ENCODE data around the gene BLOC1S6. TPM values are rescaled to one million over a fixed set of nuclear protein-coding genes. Genes with fewer than 3 reads are reported as not detected.

BLOC1S6 gene, protein sequence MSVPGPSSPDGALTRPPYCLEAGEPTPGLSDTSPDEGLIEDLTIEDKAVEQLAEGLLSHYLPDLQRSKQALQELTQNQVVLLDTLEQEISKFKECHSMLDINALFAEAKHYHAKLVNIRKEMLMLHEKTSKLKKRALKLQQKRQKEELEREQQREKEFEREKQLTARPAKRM
- 24.3 TPM for total RNA-seq
- long read RNA-seq, full-length matches to known transcripts = 34 of 36 reads
- long read RNA-seq, partial matches to known transcripts = 0 of 36 reads
- long read RNA-seq, other reads (novel, unspliced or antisense) = 2 of 36 reads

DNA sequence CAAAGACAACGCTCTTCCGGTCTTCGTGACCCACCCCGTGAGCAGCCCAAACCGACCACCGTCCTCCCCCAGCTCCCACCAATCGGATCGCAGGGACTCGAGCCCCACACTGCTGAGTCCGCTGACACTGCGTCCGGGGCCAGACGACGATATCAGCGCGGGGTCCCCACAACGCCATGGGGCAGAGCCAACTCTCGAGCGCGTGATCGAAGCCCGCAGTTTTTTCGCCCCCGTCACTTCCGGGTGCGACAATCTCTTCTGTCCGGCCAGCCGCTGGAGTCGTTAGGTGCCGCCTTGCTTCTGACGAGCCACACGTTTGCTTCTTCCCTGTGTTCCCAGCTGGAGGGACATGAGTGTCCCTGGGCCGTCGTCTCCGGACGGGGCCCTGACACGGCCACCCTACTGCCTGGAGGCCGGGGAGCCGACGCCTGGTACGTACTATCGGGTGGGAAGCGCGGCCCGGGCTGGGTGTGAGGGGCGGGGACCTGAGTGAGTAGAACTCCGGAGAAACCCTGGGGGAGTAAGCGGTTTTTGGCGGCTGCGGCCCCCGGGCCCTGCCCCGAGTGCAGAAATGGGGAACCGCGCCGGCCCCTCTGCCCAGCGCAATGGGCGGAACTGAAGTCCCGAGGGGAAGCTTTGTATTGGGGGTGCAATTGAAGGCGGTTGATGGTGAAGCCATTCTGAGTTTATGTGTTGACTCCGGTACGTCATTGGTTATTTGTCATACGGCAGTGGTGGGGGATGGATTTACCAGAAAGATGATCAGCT is at the start of gene BLOC1S6:
BLOC1S6 (plus strand) TSS at position 285 of the 768 bp plus-strand sequence; CDS start at position 350, 65 bp downstream.
- Histone ChIP-seq H3K4me1 (peaks cover 60% of the 10 kb centered on the region), H3K36me3 (peaks cover 2% of the 10 kb centered on the region), H3K27ac (replicated peaks) (peak within 1 kb of the TSS; percentile 99), H3K9me3 (replicated peaks) (no peaks in the 10 kb centered on the region), H3K27me3 (ENCODE audit: low read depth) (no peaks in the 10 kb centered on the region), H3K4me3 (peak within 1 kb of the TSS; percentile 80)
- peak; percentile 90 for DNase-seq
- intact Hi-C loops (cut with micrococcal nuclease) = loop anchor here (5.0 kb wide), 1 partner anchor 65 kb away; the partner anchor contains the start of gene SLC30A4
- TF ChIP-seq, protein P1, sequence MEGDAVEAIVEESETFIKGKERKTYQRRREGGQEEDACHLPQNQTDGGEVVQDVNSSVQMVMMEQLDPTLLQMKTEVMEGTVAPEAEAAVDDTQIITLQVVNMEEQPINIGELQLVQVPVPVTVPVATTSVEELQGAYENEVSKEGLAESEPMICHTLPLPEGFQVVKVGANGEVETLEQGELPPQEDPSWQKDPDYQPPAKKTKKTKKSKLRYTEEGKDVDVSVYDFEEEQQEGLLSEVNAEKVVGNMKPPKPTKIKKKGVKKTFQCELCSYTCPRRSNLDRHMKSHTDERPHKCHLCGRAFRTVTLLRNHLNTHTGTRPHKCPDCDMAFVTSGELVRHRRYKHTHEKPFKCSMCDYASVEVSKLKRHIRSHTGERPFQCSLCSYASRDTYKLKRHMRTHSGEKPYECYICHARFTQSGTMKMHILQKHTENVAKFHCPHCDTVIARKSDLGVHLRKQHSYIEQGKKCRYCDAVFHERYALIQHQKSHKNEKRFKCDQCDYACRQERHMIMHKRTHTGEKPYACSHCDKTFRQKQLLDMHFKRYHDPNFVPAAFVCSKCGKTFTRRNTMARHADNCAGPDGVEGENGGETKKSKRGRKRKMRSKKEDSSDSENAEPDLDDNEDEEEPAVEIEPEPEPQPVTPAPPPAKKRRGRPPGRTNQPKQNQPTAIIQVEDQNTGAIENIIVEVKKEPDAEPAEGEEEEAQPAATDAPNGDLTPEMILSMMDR (IDR thresholded peaks at IDR 0.05; ENCODE audit: borderline replicate concordance) = no peak

DNA sequence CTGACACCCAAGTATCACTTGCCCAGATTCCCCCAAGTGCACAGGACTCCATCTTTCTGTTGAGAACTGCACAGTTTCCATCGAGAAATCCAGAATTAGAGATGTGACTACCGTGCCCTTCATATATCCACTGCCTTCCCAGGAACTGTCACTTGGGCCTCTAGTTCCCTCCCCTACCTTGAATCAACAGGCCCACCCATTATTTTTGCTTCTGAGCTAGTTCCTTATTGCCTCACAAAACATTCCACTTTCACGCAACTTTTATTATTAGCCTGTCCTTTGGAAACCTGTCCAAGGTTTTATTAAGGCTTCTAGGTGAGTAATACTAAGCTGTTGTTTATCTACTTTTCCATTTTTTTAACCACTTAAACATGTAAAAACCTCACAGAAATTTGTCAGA is 47.5 kb upstream of the BLOC1S6 start:
- no peaks in the 10 kb centered on the region for H3K9me3 ChIP-seq (replicated peaks)
- no peaks in the 10 kb centered on the region for H3K36me3 ChIP-seq
- no peaks in the 10 kb centered on the region for H3K4me1 ChIP-seq
- H3K27me3 ChIP-seq (ENCODE audit: low read depth) = no peaks in the 10 kb centered on the region
- H3K27ac ChIP-seq (replicated peaks) = no peak overlapping the region
- intact Hi-C loops (cut with micrococcal nuclease) = no loop called here
- H3K4me3 ChIP-seq = no peak overlapping the region
- TF ChIP-seq, protein P1 (IDR thresholded peaks at IDR 0.05; ENCODE audit: borderline replicate concordance) = no peak
- no peak for DNase-seq

DNA sequence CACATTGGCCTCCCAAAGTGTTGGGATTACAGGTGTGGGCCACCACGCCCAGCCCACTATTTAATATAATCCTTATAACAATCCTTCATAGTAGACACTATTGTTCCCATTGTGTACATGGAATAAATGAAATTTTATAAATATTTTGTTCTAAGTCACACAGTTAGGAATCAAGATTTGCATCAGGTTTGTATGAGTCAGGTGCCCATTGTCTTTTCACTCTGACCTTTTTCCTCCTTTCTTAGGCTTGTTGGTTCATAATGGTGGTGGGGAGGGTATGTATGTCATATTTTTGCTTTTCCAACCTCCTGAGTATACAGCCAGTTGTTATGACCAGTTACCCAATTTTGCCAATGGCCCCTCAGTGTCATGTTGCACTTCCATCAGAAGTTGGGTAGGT is 46.6 kb upstream of the BLOC1S6 start:
- H3K4me1 ChIP-seq = no peaks in the 10 kb centered on the region
- no peaks in the 10 kb centered on the region for H3K9me3 ChIP-seq (replicated peaks)
- no peaks in the 10 kb centered on the region for H3K27me3 ChIP-seq (ENCODE audit: low read depth)
- no peak overlapping the region for H3K27ac ChIP-seq (replicated peaks)
- intact Hi-C loops (cut with micrococcal nuclease) = no loop called here
- no peak for DNase-seq
- TF ChIP-seq, protein P1 (IDR thresholded peaks at IDR 0.05; ENCODE audit: borderline replicate concordance) = no peak
- no peaks in the 10 kb centered on the region for H3K36me3 ChIP-seq
- H3K4me3 ChIP-seq = no peak overlapping the region

DNA sequence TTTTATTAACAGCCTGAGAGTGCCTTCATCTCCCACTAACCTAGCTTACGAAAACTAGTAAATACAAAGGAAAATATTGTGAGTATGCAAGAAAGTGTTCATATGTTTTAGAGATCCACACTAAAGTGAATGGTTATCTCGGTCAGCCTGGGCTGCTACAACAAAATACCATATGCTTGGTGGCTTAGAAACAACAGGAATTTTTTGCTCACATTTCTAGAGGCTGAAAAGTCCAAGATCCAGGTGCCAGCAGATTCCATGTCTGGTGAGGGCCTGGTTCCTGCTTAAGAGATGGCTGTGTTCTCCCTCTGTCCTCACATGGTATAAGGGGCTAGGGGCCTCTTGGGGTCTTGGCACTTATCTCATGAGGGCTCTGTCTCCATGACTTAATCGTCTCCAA is 44.1 kb upstream of the BLOC1S6 start:
- Histone ChIP-seq H3K36me3 (no peaks in the 10 kb centered on the region), H3K4me1 (no peaks in the 10 kb centered on the region), H3K4me3 (no peak overlapping the region), H3K9me3 (replicated peaks) (no peaks in the 10 kb centered on the region), H3K27me3 (ENCODE audit: low read depth) (no peaks in the 10 kb centered on the region), H3K27ac (replicated peaks) (no peak overlapping the region)
- DNase-seq = no peak
- intact Hi-C loops (cut with micrococcal nuclease) = no loop called here
- TF ChIP-seq, protein P1 (IDR thresholded peaks at IDR 0.05; ENCODE audit: borderline replicate concordance) = no peak

DNA sequence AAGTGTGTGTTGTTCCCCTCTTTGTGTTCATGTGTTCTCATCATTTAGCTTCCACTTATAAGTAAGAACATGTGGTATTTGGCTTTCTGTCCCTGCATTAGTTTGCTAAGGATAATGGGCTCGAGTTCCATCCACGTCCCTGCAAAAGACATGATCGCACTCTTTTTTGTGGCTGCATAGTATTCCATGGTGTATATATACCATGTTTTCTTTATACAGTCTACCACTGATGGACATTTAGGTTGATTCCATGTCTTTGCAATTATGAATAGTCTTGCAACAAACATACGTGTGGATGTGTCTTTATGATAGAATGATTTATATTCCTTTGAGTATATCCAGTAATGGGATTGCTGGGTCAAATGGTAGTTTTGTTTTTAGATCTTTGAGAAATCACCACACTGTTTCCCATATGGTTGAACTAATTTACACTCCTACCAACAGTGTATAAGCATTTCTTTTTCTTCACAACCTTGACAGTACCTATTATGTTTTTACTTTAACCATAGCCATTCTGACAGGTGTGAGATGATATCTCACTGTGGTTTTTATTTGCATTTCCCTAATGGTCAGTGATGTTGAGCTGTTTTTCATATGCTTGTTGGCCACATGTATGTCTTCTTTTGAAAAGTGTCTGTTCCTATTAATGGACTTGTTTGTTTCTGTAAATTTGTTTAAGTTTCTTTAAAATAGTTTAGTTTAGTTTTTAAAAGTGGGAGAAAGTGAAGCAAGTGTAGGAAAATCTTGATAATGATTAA is 42.7 kb upstream of the BLOC1S6 start:
- H3K27me3 ChIP-seq (ENCODE audit: low read depth) = no peaks in the 10 kb centered on the region
- H3K36me3 ChIP-seq = no peaks in the 10 kb centered on the region
- H3K27ac ChIP-seq (replicated peaks) = no peak overlapping the region
- no peaks in the 10 kb centered on the region for H3K4me1 ChIP-seq
- TF ChIP-seq, protein P1 (IDR thresholded peaks at IDR 0.05; ENCODE audit: borderline replicate concordance) = no peak
- DNase-seq = no peak
- no peak overlapping the region for H3K4me3 ChIP-seq
- intact Hi-C loops (cut with micrococcal nuclease) = no loop called here
- no peaks in the 10 kb centered on the region for H3K9me3 ChIP-seq (replicated peaks)
